Loucy (cell line): ENCODE measurements around the gene MKRN2.

ENCODE experiments used
- H2AFZ ChIP-seq: fragments of 200-600 bp; sonication (generic); 2 replicates; pipeline ENCODE4 v1.6.0; 2016; ENCODE audit warnings: antibody characterized with exemption, mild to moderate bottlenecking, low read length, moderate library complexity
- H3F3A ChIP-seq: fragments of 200-600 bp; 2 replicates; pipeline ENCODE4 v1.6.0; 2016; ENCODE audit warnings: antibody characterized with exemption, low read depth, mild to moderate bottlenecking
- H3K27me3 ChIP-seq: fragments of 200-600 bp; sonication (generic); 2 replicates; pipeline ENCODE4 v1.6.1; 2014; ENCODE audit warnings: low read length, mild to moderate bottlenecking; ENCODE audit not compliant: insufficient read depth, poor library complexity, severe bottlenecking
- H3K36me3 ChIP-seq: fragments of 200-600 bp; sonication (generic); 2 replicates; pipeline ENCODE4 v1.6.1; 2016; ENCODE audit warnings: low read length; ENCODE audit not compliant: insufficient read depth
- H3K4me1 ChIP-seq: fragments of 200-600 bp; sonication (generic); 2 replicates; pipeline ENCODE4 v1.5.1; 2014; ENCODE audit warnings: low read length, mild to moderate bottlenecking; ENCODE audit not compliant: insufficient read depth, poor library complexity, severe bottlenecking
- H3K4me2 ChIP-seq: fragments of 200-600 bp; sonication (generic); 2 replicates; pipeline ENCODE4 v1.6.0; 2014; ENCODE audit warnings: antibody characterized with exemption, low read length, low read depth, mild to moderate bottlenecking; ENCODE audit not compliant: poor library complexity, severe bottlenecking
- H3K4me3 ChIP-seq: fragments of 200-600 bp; sonication (generic); 2 replicates; pipeline ENCODE4 v1.5.1; 2014; ENCODE audit warnings: low read length, mild to moderate bottlenecking, mixed read lengths; ENCODE audit not compliant: poor library complexity, severe bottlenecking
- H3K79me2 ChIP-seq: fragments of 200-600 bp; sonication (generic); 2 replicates; pipeline ENCODE4 v1.6.1; 2014; ENCODE audit warnings: low read length; ENCODE audit not compliant: insufficient read depth
- H3K9ac ChIP-seq: fragments of 200-600 bp; sonication (generic); 2 replicates; pipeline ENCODE4 v1.6.0; 2014; ENCODE audit warnings: mild to moderate bottlenecking, low read depth, low read length, moderate library complexity; ENCODE audit not compliant: poor library complexity, severe bottlenecking
- H3K9me2 ChIP-seq: fragments of 200-600 bp; sonication (generic); replicated peaks from 2 replicates; pipeline ENCODE4 v1.6.1; 2016; ENCODE audit warnings: low read depth, low read length, mixed read lengths
- H3K9me3 ChIP-seq: fragments of 200-600 bp; sonication (generic); 2 replicates; pipeline ENCODE4 v1.6.1; 2014; ENCODE audit warnings: mild to moderate bottlenecking, antibody characterized with exemption, low read length, low read depth; ENCODE audit not compliant: insufficient read depth
- H4K20me1 ChIP-seq: fragments of 200-600 bp; sonication (generic); 2 replicates; pipeline ENCODE4 v1.6.0; 2014; ENCODE audit warnings: antibody characterized with exemption, low read length, mild to moderate bottlenecking; ENCODE audit not compliant: insufficient read depth, poor library complexity, severe bottlenecking
- CTCF ChIP-seq: fragments of 200-600 bp; sonication (generic); conservative IDR thresholded peaks from 2 replicates; pipeline ENCODE4 v1.5.1; 2014; ENCODE audit warnings: mild to moderate bottlenecking, antibody characterized with exemption, low read length
- EZH2phosphoT487 ChIP-seq: fragments of 200-600 bp; IDR thresholded peaks from 2 replicates; pipeline ENCODE4 v1.6.1; 2018; ENCODE audit warnings: antibody characterized with exemption, mild to moderate bottlenecking, moderate library complexity, borderline replicate concordance

The MKRN2 gene

GRCh38 chr3:12598890-12599289, 42.0 kb downstream of the MKRN2 start:
- TF ChIP-seq EZH2phosphoT487, result no peak
- TF ChIP-seq CTCF, result no peak
- Histone ChIP-seq H3K79me2 (no peaks in the 10 kb centered on the region), H3K9ac (no peak overlapping the region)

GRCh38 chr3:12601072-12601471, 44.2 kb downstream of the MKRN2 start:
- Histone ChIP-seq H2AFZ (no peak overlapping the region), H3K9me2 (no peaks in the 10 kb centered on the region), H3F3A (no peaks in the 10 kb centered on the region), H3K4me2 (no peak overlapping the region), H3K4me3 (no peak overlapping the region), H3K36me3 (peaks cover 99% of the 10 kb centered on the region), H3K79me2 (no peaks in the 10 kb centered on the region), H3K4me1 (no peaks in the 10 kb centered on the region), H3K9me3 (no peaks in the 10 kb centered on the region), H3K9ac (no peak overlapping the region), H3K27me3 (no peaks in the 10 kb centered on the region), H4K20me1 (no peaks in the 10 kb centered on the region)
- TF ChIP-seq CTCF (no peak), EZH2phosphoT487 (no peak)

More at GRCh38 chr3:12598890-12599289, 42.0 kb downstream of the MKRN2 start:
- Histone ChIP-seq H4K20me1 (no peaks in the 10 kb centered on the region), H3K9me2 (no peaks in the 10 kb centered on the region), H2AFZ (no peak overlapping the region), H3K27me3 (no peaks in the 10 kb centered on the region), H3F3A (no peaks in the 10 kb centered on the region), H3K4me3 (no peak overlapping the region), H3K9me3 (no peaks in the 10 kb centered on the region), H3K4me2 (no peak overlapping the region), H3K36me3 (peaks cover 99% of the 10 kb centered on the region), H3K4me1 (no peaks in the 10 kb centered on the region)

- no peaks in the 10 kb centered on the region for H3K9me3 ChIP-seq
- no peak overlapping the region for H2AFZ ChIP-seq
- no peak overlapping the region for H3K4me2 ChIP-seq
- no peaks in the 10 kb centered on the region for H3K9me2 ChIP-seq
- peaks cover 97% of the 10 kb centered on the region for H3K36me3 ChIP-seq
- TF ChIP-seq CTCF, result no peak
- TF ChIP-seq EZH2phosphoT487, result no peak
- no peaks in the 10 kb centered on the region for H3K4me1 ChIP-seq
- H3K79me2 ChIP-seq, result no peaks in the 10 kb centered on the region
- H4K20me1 ChIP-seq, result no peaks in the 10 kb centered on the region
- no peak overlapping the region for H3K4me3 ChIP-seq
- no peaks in the 10 kb centered on the region for H3F3A ChIP-seq
- no peak overlapping the region for H3K9ac ChIP-seq
- H3K27me3 ChIP-seq, result no peaks in the 10 kb centered on the region
These were observed 47.1 kb downstream of the MKRN2 start for GRCh38 chr3:12603969-12604368.
